Neural progenitor cell (in vitro differentiated cells): Measurements from ENCODE around the gene ARFGAP3. TPM values are rescaled to one million over a fixed set of nuclear protein-coding genes. Genes with fewer than 3 reads are reported as not detected.

ENCODE experiments used
- DNase-seq: peaks from one replicate; pipeline ENCODE4 v3.0.0-alpha.2; 2016; ENCODE audit warnings: low spot score
- H2AFZ ChIP-seq: fragments of 200-600 bp; sonication (generic); replicated peaks from 2 replicates; pipeline ENCODE4 v1.6.1; 2016; ENCODE audit warnings: antibody characterized with exemption
- H3F3A ChIP-seq: fragments of 200-600 bp; sonication (generic); 2 replicates; pipeline ENCODE4 v1.6.1; 2016; ENCODE audit warnings: antibody characterized with exemption, low read depth
- H3K27ac ChIP-seq: fragments of 200-600 bp; sonication (generic); 2 replicates; pipeline ENCODE4 v1.5.1; 2016; ENCODE audit warnings: mild to moderate bottlenecking
- H3K27me3 ChIP-seq: fragments of 200-600 bp; sonication (generic); 2 replicates; pipeline ENCODE4 v1.6.1; 2016; ENCODE audit warnings: mild to moderate bottlenecking, moderate library complexity
- H3K36me3 ChIP-seq: fragments of 200-600 bp; sonication (generic); 2 replicates; pipeline ENCODE4 v1.5.1; 2016
- H3K4me1 ChIP-seq: fragments of 200-600 bp; sonication (generic); 2 replicates; pipeline ENCODE4 v1.6.1; 2016; ENCODE audit warnings: mixed run types
- H3K4me2 ChIP-seq: fragments of 200-600 bp; sonication (generic); 2 replicates; pipeline ENCODE4 v1.6.1; 2016
- H3K4me3 ChIP-seq: fragments of 200-600 bp; sonication (generic); 2 replicates; pipeline ENCODE4 v1.5.1; 2016
- H3K79me2 ChIP-seq: fragments of 200-600 bp; sonication (generic); 2 replicates; pipeline ENCODE4 v1.6.1; 2016; ENCODE audit warnings: low read depth
- H3K9ac ChIP-seq: fragments of 200-600 bp; sonication (generic); 2 replicates; pipeline ENCODE4 v1.6.1; 2016
- H3K9me3 ChIP-seq: fragments of 200-600 bp; sonication (generic); 2 replicates; pipeline ENCODE4 v1.5.1; 2016; ENCODE audit warnings: low read depth
- H4K20me1 ChIP-seq: fragments of 200-600 bp; sonication (generic); 2 replicates; pipeline ENCODE4 v1.6.1; 2016; ENCODE audit warnings: low read depth
- H3K27ac Mint-ChIP-seq: 3 replicates; pipeline ENCODE4 v1.8.0; 2021; ENCODE audit warnings: mixed read lengths
- H3K27me3 Mint-ChIP-seq: 2 replicates; pipeline ENCODE4 v1.8.0; 2022; ENCODE audit warnings: low read depth, mild to moderate bottlenecking, inconsistent platforms, moderate library complexity, mixed read lengths; ENCODE audit not compliant: insufficient read depth
- H3K36me3 Mint-ChIP-seq: 3 replicates; pipeline ENCODE4 v1.8.0; 2021; ENCODE audit warnings: mixed read lengths
- H3K4me1 Mint-ChIP-seq: 3 replicates; pipeline ENCODE4 v1.8.0; 2021; ENCODE audit warnings: mixed read lengths
- H3K4me3 Mint-ChIP-seq: 3 replicates; pipeline ENCODE4 v1.8.0; 2021; ENCODE audit warnings: mild to moderate bottlenecking, moderate library complexity, mixed read lengths
- H3K9me3 Mint-ChIP-seq: 3 replicates; pipeline ENCODE4 v1.8.0; 2020; ENCODE audit warnings: mixed read lengths
- CTCF ChIP-seq: fragments of 200-600 bp; sonication (generic); IDR thresholded peaks from 2 replicates; pipeline ENCODE4 v1.5.1; 2017; ENCODE audit warnings: antibody characterized with exemption, mild to moderate bottlenecking
- EZH2 ChIP-seq: fragments of 200-600 bp; sonication (generic); IDR thresholded peaks from 2 replicates; pipeline ENCODE4 v1.6.1; 2017; ENCODE audit warnings: antibody characterized with exemption, mild to moderate bottlenecking, moderate library complexity
- EZH2phosphoT487 ChIP-seq: fragments of 200-600 bp; sonication (generic); IDR thresholded peaks from 2 replicates; pipeline ENCODE4 v1.6.1; 2017; ENCODE audit warnings: antibody characterized with exemption
- total RNA-seq: library from RNA; depleted of rRNA; stranded (reverse); fragments of >200 nt; gene quantifications from 2 replicates; pipeline ENCODE4 v1.2.3, GENCODE V29; 2015; ENCODE audit warnings: low replicate concordance

ARFGAP3 gene
- total RNA-seq, 1 donor from 2014 or later, result 53.9 TPM

GRCh38 chr22:42819412-42820044 lies 37.5 kb downstream of the ARFGAP3 start:
- Histone ChIP-seq H3F3A (no peaks in the 10 kb centered on the region), H3K9ac (no peak overlapping the region), H3K9me3 (no peaks in the 10 kb centered on the region), H3K27ac (no peak overlapping the region), H3K4me1 (no peaks in the 10 kb centered on the region), H2AFZ (no peak overlapping the region), H3K4me3 (no peak overlapping the region), H3K4me2 (no peak overlapping the region), H3K36me3 (no peaks in the 10 kb centered on the region), H3K27me3 (no peaks in the 10 kb centered on the region), H4K20me1 (no peaks in the 10 kb centered on the region), H3K79me2 (no peaks in the 10 kb centered on the region)
- no peak for TF ChIP-seq EZH2phosphoT487
- no peak for TF ChIP-seq EZH2
- no peak for TF ChIP-seq CTCF
- peaks cover 25% of the 10 kb centered on the region for H3K36me3 Mint-ChIP-seq
- H3K4me3 Mint-ChIP-seq, result no peak overlapping the region
- H3K27ac Mint-ChIP-seq, result no peak overlapping the region
- H3K9me3 Mint-ChIP-seq, result peaks cover 3% of the 10 kb centered on the region
- no peaks in the 10 kb centered on the region for H3K4me1 Mint-ChIP-seq
- no peaks in the 10 kb centered on the region for H3K27me3 Mint-ChIP-seq
- no peak for DNase-seq

GRCh38 chr22:42817556-42817955 lies 39.5 kb downstream of the ARFGAP3 start:
- Histone ChIP-seq H3K79me2 (no peaks in the 10 kb centered on the region), H3K4me3 (no peak overlapping the region), H2AFZ (no peak overlapping the region), H3K27me3 (no peaks in the 10 kb centered on the region), H3K4me1 (no peaks in the 10 kb centered on the region), H3F3A (no peaks in the 10 kb centered on the region), H3K9ac (no peak overlapping the region), H3K36me3 (no peaks in the 10 kb centered on the region), H3K9me3 (no peaks in the 10 kb centered on the region), H3K4me2 (no peak overlapping the region), H4K20me1 (no peaks in the 10 kb centered on the region), H3K27ac (no peak overlapping the region)
- no peak for DNase-seq
- Mint-ChIP-seq H3K4me3 (no peak overlapping the region), H3K36me3 (peaks cover 24% of the 10 kb centered on the region), H3K27ac (no peak overlapping the region), H3K27me3 (no peaks in the 10 kb centered on the region), H3K9me3 (peaks cover 3% of the 10 kb centered on the region), H3K4me1 (peaks cover 9% of the 10 kb centered on the region)
- TF ChIP-seq EZH2 (no peak), CTCF (no peak), EZH2phosphoT487 (no peak)

- Histone ChIP-seq H3K4me3 (no peak overlapping the region), H3K27ac (no peak overlapping the region), H3K27me3 (no peaks in the 10 kb centered on the region), H3K4me1 (peaks cover 5% of the 10 kb centered on the region), H3F3A (no peaks in the 10 kb centered on the region), H3K4me2 (no peak overlapping the region), H4K20me1 (peaks cover 5% of the 10 kb centered on the region), H3K36me3 (no peaks in the 10 kb centered on the region), H2AFZ (no peak overlapping the region), H3K9me3 (no peaks in the 10 kb centered on the region), H3K79me2 (no peaks in the 10 kb centered on the region), H3K9ac (no peak overlapping the region)
- Mint-ChIP-seq H3K27ac (no peak overlapping the region), H3K4me1 (peaks cover 16% of the 10 kb centered on the region), H3K27me3 (no peaks in the 10 kb centered on the region), H3K4me3 (no peak overlapping the region), H3K36me3 (peaks cover 14% of the 10 kb centered on the region), H3K9me3 (no peaks in the 10 kb centered on the region)
- no peak for TF ChIP-seq EZH2
- no peak for TF ChIP-seq CTCF
- TF ChIP-seq EZH2phosphoT487, result no peak
- DNase-seq, result no peak
Observed at GRCh38 chr22:42816336-42816735, 40.7 kb downstream of the ARFGAP3 start.
